ENCODE measurements around the gene TMEM18. TPM values are rescaled to one million over a fixed set of nuclear protein-coding genes. Genes with fewer than 3 reads are reported as not detected.
A peak's percentile ranks its signal among the peaks of the same experiment; 100 is the strongest.

The TMEM18 gene
- total and polyA plus RNA-seq, 4 donors: 17.8 to 26.2 (median 22.0) TPM

DNA sequence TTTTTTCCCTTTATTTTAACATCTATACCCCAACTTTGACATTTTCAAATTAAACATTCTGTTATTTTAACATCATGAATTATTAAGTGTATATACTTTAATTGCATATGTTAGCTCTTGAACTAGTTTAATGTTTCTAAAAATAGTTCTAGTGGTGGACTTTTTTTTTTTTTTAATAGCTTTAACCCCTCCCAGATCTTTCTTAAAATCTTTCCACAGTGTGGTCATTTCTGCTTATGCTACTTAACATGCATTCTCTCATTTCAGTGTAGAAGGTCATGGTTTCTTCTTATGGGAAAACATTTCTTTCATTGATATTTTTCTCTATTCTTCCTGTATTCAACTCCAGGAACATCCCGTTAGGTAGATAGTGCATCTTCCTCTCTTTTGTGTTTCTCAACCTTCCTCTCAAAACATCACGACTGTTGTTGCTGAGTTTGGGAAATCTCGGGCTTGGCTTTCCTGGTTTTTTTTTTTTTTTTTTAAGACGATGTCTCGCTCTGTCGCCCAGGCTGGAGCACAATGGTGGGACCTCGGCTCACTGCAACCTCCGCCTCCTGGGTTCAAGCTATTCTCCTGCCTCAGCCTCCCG lies 849 bp upstream of the TMEM18 start:
- H3K27me3 ChIP-seq (ENCODE audit: control insufficient read depth in 1 of 2, insufficient read depth in 2 of 2, low read length in 1 of 2): no peaks in the 10 kb centered on the region
- intact Hi-C loops (cut with DNase I): loop anchor here (5.0 kb wide), 2 partner anchors 59 to 1144 kb away; no protein-coding TSS in a partner anchor
- no peaks in the 10 kb centered on the region for H3K36me3 ChIP-seq (ENCODE audit: control insufficient read depth in 1 of 2, insufficient read depth in 2 of 2, low read length in 1 of 2)
- no peak for ATAC-seq (ENCODE audit: low FRiP score)
- WGBS, 2 donors: 64 to 65% methylated on average over 9 of the region's 9 CpGs
- H3K4me1 ChIP-seq (ENCODE audit: control insufficient read depth in 1 of 2, insufficient read depth in 2 of 2, low read length in 2 of 2): no peaks in the 10 kb centered on the region
- H3K27ac ChIP-seq (ENCODE audit: low read depth in 1 of 2, low read length in 2 of 2): no peak overlapping the region
- DNase-seq: no peak
- peak overlapping the region; percentile 24 to 50 for H3K4me3 ChIP-seq (ENCODE audit: low read length in 2 of 2)
- no peaks in the 10 kb centered on the region for H3K9me3 ChIP-seq (ENCODE audit: control insufficient read depth, low read length)

DNA sequence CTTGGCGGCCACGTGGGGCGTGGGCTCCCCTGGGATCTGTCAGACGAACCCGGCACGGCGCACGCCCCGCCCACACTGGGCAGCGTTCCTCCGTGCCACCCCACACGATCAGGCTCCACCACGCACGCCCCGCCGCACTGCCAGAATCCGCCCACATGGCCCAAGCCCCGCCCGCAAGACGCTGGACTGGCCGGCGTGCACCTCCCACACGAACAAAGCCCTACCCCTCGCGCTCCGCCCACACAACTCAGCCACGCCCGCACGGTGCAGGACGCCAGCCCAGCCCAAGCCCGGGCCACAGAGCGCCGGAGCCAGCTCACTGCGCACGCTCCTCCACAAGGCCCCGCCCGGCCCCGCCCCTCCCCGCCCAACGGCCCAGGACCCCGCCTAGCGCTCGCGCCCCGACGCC lies 555 bp downstream of the TMEM18 start:
- Histone ChIP-seq H3K9me3 (ENCODE audit: control insufficient read depth, low read length) (no peaks in the 10 kb centered on the region), H3K4me1 (ENCODE audit: control insufficient read depth in 1 of 2, insufficient read depth in 2 of 2, low read length in 2 of 2) (no peaks in the 10 kb centered on the region), H3K27ac (ENCODE audit: low read depth in 1 of 2, low read length in 2 of 2) (no peak overlapping the region), H3K27me3 (ENCODE audit: control insufficient read depth in 1 of 2, insufficient read depth in 2 of 2, low read length in 1 of 2) (no peaks in the 10 kb centered on the region), H3K4me3 (ENCODE audit: low read length in 2 of 2) (no peak overlapping the region), H3K36me3 (ENCODE audit: control insufficient read depth in 1 of 2, insufficient read depth in 2 of 2, low read length in 1 of 2) (no peaks in the 10 kb centered on the region)
- WGBS, 2 donors: 1% methylated on average over 31 to 46 of the region's 46 CpGs
- peak; percentile 95 for ATAC-seq (ENCODE audit: low FRiP score)
- intact Hi-C loops (cut with DNase I): loop anchor here (5.0 kb wide), 2 partner anchors 61 to 1146 kb away; no protein-coding TSS in a partner anchor
- DNase-seq: peak; percentile 100

DNA sequence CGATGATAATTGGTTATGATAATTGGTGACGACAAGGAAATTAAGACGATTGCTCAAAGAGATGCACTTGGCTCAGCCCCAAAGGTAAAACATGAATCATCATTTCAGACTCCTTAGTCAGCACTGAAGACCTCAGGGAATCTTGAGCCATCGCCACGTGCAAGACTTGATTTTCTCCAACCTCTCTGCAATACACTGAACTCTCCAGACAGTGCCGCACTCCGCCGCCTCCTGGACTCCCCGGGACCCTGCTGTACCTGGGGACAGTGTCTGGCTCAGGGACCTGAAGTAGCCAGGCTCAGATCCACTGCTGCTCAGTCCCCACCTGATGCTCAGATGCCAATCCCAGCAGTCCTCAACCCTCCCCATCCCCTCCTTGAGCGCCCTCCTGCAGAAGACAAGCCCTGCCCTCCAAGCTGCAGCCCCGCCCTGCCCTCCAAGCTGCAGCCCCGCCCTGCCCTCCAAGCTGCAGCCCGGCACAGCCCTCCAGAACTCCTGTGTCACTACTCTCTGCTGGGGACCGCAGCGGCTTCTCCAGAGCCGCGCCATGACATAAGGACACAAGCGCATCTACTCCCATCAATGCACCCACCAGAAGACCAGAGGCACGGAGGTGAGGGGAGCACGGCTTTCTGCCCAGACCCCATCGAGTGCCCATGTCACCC lies 1.1 kb downstream of the TMEM18 start:
- intact Hi-C loops (cut with DNase I): loop anchor here (5.0 kb wide), 2 partner anchors 61 to 1146 kb away; no protein-coding TSS in a partner anchor
- no peak overlapping the region for H3K4me3 ChIP-seq (ENCODE audit: low read length in 2 of 2)
- H3K36me3 ChIP-seq (ENCODE audit: control insufficient read depth in 1 of 2, insufficient read depth in 2 of 2, low read length in 1 of 2): no peaks in the 10 kb centered on the region
- peak; percentile 80 to 81 for DNase-seq
- 20 to 22% methylated on average over 20 to 21 of the region's 21 CpGs for WGBS, 2 donors
- H3K9me3 ChIP-seq (ENCODE audit: control insufficient read depth, low read length): no peaks in the 10 kb centered on the region
- H3K4me1 ChIP-seq (ENCODE audit: control insufficient read depth in 1 of 2, insufficient read depth in 2 of 2, low read length in 2 of 2): no peaks in the 10 kb centered on the region
- H3K27ac ChIP-seq (ENCODE audit: low read depth in 1 of 2, low read length in 2 of 2): no peak overlapping the region
- peak; percentile 33 for ATAC-seq (ENCODE audit: low FRiP score)
- H3K27me3 ChIP-seq (ENCODE audit: control insufficient read depth in 1 of 2, insufficient read depth in 2 of 2, low read length in 1 of 2): no peaks in the 10 kb centered on the region

DNA sequence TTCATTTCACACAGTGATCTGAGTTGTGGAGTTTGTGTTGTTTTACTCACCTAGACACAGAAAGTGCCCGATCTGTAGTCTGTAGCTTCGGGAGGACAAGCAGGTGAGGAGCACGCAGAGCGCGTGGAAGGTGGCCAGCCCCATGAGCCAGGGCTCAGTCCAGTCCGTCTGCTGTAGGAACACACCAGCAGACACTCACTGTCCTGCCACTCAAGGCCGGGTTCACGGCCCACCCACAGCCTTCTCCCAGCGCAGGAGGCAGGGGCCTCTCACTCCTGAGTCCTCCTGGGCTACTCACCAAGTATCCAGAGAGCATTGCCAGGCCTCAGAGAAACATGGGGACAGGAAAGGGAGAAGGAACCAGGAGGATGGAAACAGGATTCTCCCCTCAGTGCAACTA lies 1.7 kb downstream of the TMEM18 start:
- no peak for DNase-seq
- no peak overlapping the region for H3K27ac ChIP-seq (ENCODE audit: low read depth in 1 of 2, low read length in 2 of 2)

DNA sequence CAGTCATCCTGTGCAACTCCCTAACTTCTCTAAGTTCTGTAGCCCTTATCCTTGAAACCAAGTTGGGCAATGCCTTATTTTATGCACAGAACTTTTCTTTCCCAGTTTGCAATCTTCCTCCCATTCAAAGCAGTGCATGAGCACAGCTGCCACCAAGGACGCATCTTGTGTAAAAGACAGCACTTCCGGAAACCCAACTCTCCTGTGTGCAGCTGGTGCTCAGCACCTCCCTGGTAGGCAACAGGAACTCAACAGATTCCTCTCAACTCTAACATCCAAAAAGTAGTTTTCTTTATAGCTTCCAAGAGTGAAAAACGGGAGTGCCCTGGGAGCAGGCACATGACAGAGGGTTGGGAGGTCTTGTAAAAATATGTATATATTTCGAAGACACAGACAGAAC lies 2.2 kb downstream of the TMEM18 start:
- no peak for DNase-seq
- intact Hi-C loops (cut with DNase I): loop anchor here (5.0 kb wide), 2 partner anchors 62 to 1147 kb away; no protein-coding TSS in a partner anchor
- no peaks in the 10 kb centered on the region for H3K36me3 ChIP-seq (ENCODE audit: control insufficient read depth in 1 of 2, insufficient read depth in 2 of 2, low read length in 1 of 2)
- no peaks in the 10 kb centered on the region for H3K27me3 ChIP-seq (ENCODE audit: control insufficient read depth in 1 of 2, insufficient read depth in 2 of 2, low read length in 1 of 2)
- no peaks in the 10 kb centered on the region for H3K9me3 ChIP-seq (ENCODE audit: control insufficient read depth, low read length)
- ATAC-seq (ENCODE audit: low FRiP score): no peak
- 78% methylated on average over 4 of the region's 4 CpGs for WGBS, 2 donors
- H3K27ac ChIP-seq (ENCODE audit: low read depth in 1 of 2, low read length in 2 of 2): no peak overlapping the region
- H3K4me3 ChIP-seq (ENCODE audit: low read length in 2 of 2): no peak overlapping the region
- H3K4me1 ChIP-seq (ENCODE audit: control insufficient read depth in 1 of 2, insufficient read depth in 2 of 2, low read length in 2 of 2): no peaks in the 10 kb centered on the region

More for the DNA sequence above, 1.7 kb downstream of the TMEM18 start:
- no peak overlapping the region for H3K4me3 ChIP-seq (ENCODE audit: low read length in 2 of 2)
- H3K4me1 ChIP-seq (ENCODE audit: control insufficient read depth in 1 of 2, insufficient read depth in 2 of 2, low read length in 2 of 2): no peaks in the 10 kb centered on the region
- no peaks in the 10 kb centered on the region for H3K27me3 ChIP-seq (ENCODE audit: control insufficient read depth in 1 of 2, insufficient read depth in 2 of 2, low read length in 1 of 2)
- WGBS, 2 donors: 87 to 90% methylated on average over 9 of the region's 9 CpGs
- intact Hi-C loops (cut with DNase I): loop anchor here (5.0 kb wide), 2 partner anchors 62 to 1147 kb away; no protein-coding TSS in a partner anchor
- ATAC-seq (ENCODE audit: low FRiP score): no peak
- no peaks in the 10 kb centered on the region for H3K9me3 ChIP-seq (ENCODE audit: control insufficient read depth, low read length)
- H3K36me3 ChIP-seq (ENCODE audit: control insufficient read depth in 1 of 2, insufficient read depth in 2 of 2, low read length in 1 of 2): no peaks in the 10 kb centered on the region

DNA sequence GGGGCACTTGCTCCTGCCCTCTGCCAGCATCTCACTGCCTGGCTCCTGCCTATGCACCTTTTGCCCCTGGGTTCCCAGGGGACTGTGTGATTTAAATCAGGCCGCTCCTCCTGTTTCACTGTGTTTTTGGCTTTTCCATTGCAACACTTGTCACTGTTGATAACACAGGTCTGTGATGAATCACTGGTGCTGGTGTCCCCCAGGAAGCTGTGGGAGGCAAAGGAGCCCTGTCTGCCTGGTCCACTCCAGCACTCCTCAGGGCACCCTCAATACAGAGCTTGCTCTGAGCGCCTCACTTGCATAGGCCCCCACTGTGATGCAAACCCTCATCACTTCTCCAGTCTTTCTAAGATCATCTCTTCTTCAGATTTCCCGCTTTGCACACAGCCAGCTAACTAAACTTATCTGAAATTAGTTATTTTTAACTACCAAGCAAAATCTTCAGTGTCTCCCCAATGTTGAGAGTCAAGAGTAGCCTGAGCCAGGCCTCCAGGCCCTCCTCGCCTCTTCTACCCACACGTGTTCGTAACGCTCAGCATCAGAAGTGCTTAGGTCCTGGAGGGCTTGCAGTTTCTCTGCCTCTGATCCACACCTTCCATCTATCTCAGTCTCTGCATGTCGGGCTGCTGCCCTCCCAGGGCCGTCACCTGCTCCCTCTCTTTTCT lies 2.8 kb downstream of the TMEM18 start:
- intact Hi-C loops (cut with DNase I): no loop called here
- ATAC-seq (ENCODE audit: low FRiP score): no peak
- H3K9me3 ChIP-seq (ENCODE audit: control insufficient read depth, low read length): no peaks in the 10 kb centered on the region
- WGBS, 2 donors: 79 to 80% methylated on average over 9 of the region's 9 CpGs
- no peaks in the 10 kb centered on the region for H3K36me3 ChIP-seq (ENCODE audit: control insufficient read depth in 1 of 2, insufficient read depth in 2 of 2, low read length in 1 of 2)
- H3K27me3 ChIP-seq (ENCODE audit: control insufficient read depth in 1 of 2, insufficient read depth in 2 of 2, low read length in 1 of 2): no peaks in the 10 kb centered on the region
- H3K4me1 ChIP-seq (ENCODE audit: control insufficient read depth in 1 of 2, insufficient read depth in 2 of 2, low read length in 2 of 2): no peaks in the 10 kb centered on the region
- no peak for DNase-seq
- H3K4me3 ChIP-seq (ENCODE audit: low read length in 2 of 2): no peak overlapping the region
- H3K27ac ChIP-seq (ENCODE audit: low read depth in 1 of 2, low read length in 2 of 2): no peak overlapping the region

DNA sequence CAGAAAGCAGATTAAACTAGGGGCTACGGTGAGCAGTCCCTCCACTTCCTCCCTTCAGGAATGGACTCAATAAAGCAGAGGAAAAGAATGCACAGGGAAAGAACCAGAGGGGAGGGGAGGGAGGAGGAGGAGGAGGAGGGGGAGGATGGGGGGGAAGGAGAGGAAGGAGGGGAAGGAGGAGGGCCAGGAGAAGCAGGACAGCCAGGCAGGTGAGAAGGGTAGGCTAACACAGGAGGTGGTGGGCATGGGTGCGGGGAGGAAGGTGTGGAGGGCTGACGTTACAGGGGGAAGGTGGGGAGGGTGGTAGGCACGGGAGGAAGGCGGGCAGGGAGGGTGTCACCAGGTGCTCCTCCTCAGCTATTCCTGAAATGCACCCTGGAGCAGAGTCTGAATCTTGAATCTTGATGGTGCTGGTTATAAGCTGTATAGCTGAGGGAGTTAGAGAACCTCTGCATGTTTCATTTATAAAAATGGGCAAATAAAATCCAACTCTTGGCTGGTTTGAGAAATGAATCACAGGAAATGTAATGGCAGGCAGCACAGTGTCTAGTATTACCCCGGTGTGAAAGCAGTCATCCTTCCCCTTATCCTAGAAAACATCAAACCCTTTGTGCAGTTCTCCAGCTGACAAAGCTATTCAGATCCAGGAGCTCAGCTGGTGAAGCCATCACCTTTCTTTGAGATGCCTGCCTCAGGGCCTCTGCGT lies 3.4 kb downstream of the TMEM18 start:
- Histone ChIP-seq H3K9me3 (ENCODE audit: control insufficient read depth, low read length) (no peaks in the 10 kb centered on the region), H3K4me1 (ENCODE audit: control insufficient read depth in 1 of 2, insufficient read depth in 2 of 2, low read length in 2 of 2) (no peaks in the 10 kb centered on the region), H3K27me3 (ENCODE audit: control insufficient read depth in 1 of 2, insufficient read depth in 2 of 2, low read length in 1 of 2) (no peaks in the 10 kb centered on the region), H3K36me3 (ENCODE audit: control insufficient read depth in 1 of 2, insufficient read depth in 2 of 2, low read length in 1 of 2) (peaks cover 0 to 2% of the 10 kb centered on the region in 2 donors), H3K4me3 (ENCODE audit: low read length in 2 of 2) (no peak overlapping the region), H3K27ac (ENCODE audit: low read depth in 1 of 2, low read length in 2 of 2) (no peak overlapping the region)
- intact Hi-C loops (cut with DNase I): no loop called here
- no peak for ATAC-seq (ENCODE audit: low FRiP score)
- DNase-seq: no peak
- WGBS, 2 donors: 61 to 63% methylated on average over 7 of the region's 7 CpGs

DNA sequence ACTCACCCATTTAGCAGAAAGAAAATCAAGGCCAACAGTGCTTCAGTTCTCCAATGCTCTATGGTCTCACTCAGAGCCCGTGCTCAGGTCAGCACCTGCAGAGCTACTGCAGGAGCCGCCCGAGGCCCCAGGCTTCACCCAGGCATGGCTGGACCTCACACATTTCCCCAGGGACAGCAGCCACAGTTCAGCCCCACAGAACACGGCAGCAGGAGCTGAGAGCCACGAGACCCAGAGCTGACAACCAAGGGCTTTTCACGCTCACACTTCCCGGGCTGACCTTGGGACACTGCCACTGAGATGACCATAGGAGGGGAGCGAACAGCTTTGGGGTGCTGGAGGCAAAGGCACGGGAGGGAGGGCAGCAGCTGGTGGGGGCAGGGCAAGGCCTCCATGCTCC lies 4.2 kb downstream of the TMEM18 start:
- 81 to 84% methylated on average over 9 of the region's 9 CpGs for WGBS, 2 donors
- intact Hi-C loops (cut with DNase I): no loop called here
- Histone ChIP-seq H3K4me3 (ENCODE audit: low read length in 2 of 2) (no peak overlapping the region), H3K27ac (ENCODE audit: low read depth in 1 of 2, low read length in 2 of 2) (no peak overlapping the region), H3K4me1 (ENCODE audit: control insufficient read depth in 1 of 2, insufficient read depth in 2 of 2, low read length in 2 of 2) (no peaks in the 10 kb centered on the region), H3K27me3 (ENCODE audit: control insufficient read depth in 1 of 2, insufficient read depth in 2 of 2, low read length in 1 of 2) (no peaks in the 10 kb centered on the region), H3K9me3 (ENCODE audit: control insufficient read depth, low read length) (no peaks in the 10 kb centered on the region), H3K36me3 (ENCODE audit: control insufficient read depth in 1 of 2, insufficient read depth in 2 of 2, low read length in 1 of 2) (peaks cover 0 to 2% of the 10 kb centered on the region in 2 donors)
- no peak for DNase-seq
- no peak for ATAC-seq (ENCODE audit: low FRiP score)

Data from aorta (tissue), 5 donors.